ENCODE measurements around the gene ODF4.

DNA sequence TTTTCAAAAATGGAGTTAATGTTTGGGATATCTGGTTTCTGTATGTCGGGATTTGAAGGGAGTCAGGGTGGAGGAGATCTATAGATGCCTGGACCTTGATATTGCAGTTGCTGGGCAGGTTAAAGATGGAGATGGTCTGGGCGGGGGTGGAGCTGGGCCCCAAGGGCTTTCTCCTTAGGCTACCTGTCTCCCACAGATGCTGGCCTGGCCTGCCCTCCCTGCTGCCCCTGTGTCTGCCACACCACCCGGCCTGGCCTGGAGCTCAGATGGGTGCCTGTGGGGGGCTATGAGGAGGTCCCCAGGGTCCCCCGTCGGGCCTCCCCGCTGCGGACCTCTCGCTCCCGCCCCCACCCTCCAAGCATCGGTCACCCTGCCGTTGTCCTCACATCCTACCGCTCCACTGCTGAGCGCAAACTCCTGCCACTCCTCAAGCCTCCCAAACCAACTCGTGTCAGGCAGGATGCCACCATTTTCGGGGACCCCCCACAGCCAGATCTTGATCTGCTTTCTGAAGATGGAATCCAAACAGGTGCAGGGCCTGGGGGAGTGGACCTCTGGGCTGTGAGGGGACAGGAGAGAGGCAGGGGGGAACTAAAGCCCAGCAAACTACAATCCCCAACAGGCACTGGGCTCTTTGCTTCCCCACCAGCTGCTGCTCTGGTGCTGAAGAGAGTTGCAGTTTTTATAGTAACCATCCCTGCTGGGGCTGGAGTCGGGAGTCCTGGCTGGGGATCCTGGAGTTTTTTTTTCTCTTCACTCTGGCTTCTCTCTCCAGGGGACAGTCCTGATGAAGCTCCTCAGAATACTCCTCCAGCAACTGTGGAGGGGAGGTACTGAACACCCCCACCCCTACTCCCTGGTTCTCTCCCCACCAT lies 26.7 kb upstream of the ODF4 start:
- TF ChIP-seq, protein P1, sequence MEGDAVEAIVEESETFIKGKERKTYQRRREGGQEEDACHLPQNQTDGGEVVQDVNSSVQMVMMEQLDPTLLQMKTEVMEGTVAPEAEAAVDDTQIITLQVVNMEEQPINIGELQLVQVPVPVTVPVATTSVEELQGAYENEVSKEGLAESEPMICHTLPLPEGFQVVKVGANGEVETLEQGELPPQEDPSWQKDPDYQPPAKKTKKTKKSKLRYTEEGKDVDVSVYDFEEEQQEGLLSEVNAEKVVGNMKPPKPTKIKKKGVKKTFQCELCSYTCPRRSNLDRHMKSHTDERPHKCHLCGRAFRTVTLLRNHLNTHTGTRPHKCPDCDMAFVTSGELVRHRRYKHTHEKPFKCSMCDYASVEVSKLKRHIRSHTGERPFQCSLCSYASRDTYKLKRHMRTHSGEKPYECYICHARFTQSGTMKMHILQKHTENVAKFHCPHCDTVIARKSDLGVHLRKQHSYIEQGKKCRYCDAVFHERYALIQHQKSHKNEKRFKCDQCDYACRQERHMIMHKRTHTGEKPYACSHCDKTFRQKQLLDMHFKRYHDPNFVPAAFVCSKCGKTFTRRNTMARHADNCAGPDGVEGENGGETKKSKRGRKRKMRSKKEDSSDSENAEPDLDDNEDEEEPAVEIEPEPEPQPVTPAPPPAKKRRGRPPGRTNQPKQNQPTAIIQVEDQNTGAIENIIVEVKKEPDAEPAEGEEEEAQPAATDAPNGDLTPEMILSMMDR (IDR thresholded peaks at IDR 0.05; ENCODE audit: low read depth, low read length) = no peak
- TF ChIP-seq EZH2phosphoT487 (IDR thresholded peaks at IDR 0.05; ENCODE audit: low read depth) = no peak
